Measurements from ENCODE around the gene RAD51.
A peak's percentile ranks its signal among the peaks of the same experiment; 100 is the strongest.
"Not testable (repeated sequence)": the region's sequence is repeated elsewhere in the genome, so short reads cannot be mapped to it uniquely, and the experiment has no call there.

RAD51 gene

DNA sequence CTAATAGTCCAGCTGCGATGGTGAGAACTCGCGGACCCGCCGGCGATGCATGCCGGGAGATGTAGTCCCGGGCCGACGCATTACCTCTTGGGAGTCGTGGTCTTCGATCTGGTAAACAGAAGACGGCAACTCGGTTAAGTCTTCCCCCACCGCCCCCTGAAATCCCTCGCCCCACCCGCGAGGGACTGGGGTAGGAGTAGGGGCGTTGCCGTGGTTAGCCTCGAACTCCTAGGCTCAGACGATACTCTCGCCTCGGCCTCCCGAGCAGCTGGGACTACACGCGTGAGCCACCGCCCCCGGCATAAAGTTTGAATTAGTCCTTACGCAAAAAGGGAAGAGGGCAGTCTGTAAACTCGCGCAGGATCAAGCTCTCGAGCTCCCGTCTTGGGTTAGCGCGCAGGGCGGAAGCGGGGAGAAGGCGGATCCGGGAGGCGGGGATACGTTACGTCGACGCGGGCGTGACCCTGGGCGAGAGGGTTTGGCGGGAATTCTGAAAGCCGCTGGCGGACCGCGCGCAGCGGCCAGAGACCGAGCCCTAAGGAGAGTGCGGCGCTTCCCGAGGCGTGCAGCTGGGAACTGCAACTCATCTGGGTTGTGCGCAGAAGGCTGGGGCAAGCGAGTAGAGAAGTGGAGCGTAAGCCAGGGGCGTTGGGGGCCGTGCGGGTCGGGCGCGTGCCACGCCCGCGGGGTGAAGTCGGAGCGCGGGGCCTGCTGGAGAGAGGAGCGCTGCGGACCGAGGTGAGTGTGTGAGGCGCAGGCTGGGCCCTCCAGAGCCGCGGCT is at the start of gene RAD51:
TSS of gene RAD51 (plus strand) at position 487 of the 781 bp plus-strand sequence. CDS start 3,585 bp downstream, outside the sequence.
- H3K4me1 Mint-ChIP-seq (ENCODE audit: low read depth), result peaks cover 25% of the 10 kb centered on the region
- peak within 1 kb of the TSS; percentile 89 for H3K27ac Mint-ChIP-seq
- intact Hi-C loops (cut with micrococcal nuclease), result loop anchor here (2.0 kb wide), 1 partner anchor 100 kb away; the partner anchor contains the start of gene KNL1
- H3K36me3 Mint-ChIP-seq (ENCODE audit: low read depth), result peaks cover 23% of the 10 kb centered on the region
- no peaks in the 10 kb centered on the region for H3K9me3 Mint-ChIP-seq
- H3K4me3 Mint-ChIP-seq, result peak within 1 kb of the TSS; percentile 98
- H3K27me3 Mint-ChIP-seq, result no peaks in the 10 kb centered on the region

DNA sequence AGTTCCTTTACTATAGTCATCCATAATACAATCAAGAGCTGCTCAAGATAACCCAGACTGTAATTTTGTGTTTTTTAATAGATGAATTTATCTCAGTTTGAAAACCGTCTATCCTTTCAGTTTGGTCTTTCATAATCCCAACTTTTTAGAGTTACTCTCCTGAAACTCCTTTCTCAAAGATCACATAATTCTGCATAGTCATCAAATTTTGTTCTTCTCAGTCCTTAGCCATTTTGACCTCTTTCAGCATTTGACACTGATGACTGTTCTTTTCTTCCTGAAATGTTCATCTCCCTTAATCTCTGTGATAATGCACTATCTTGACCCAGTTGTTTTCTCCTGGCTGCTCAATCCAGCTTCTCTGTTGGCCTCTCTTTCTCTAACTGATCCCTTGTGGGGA is 47.5 kb upstream of the RAD51 start:
- Mint-ChIP-seq H3K27ac (no peak overlapping the region), H3K4me3 (no peak overlapping the region), H3K9me3 (no peaks in the 10 kb centered on the region), H3K4me1 (ENCODE audit: low read depth) (no peaks in the 10 kb centered on the region), H3K36me3 (ENCODE audit: low read depth) (peaks cover 6% of the 10 kb centered on the region), H3K27me3 (no peaks in the 10 kb centered on the region)
- intact Hi-C loops (cut with micrococcal nuclease), result no loop called here

DNA sequence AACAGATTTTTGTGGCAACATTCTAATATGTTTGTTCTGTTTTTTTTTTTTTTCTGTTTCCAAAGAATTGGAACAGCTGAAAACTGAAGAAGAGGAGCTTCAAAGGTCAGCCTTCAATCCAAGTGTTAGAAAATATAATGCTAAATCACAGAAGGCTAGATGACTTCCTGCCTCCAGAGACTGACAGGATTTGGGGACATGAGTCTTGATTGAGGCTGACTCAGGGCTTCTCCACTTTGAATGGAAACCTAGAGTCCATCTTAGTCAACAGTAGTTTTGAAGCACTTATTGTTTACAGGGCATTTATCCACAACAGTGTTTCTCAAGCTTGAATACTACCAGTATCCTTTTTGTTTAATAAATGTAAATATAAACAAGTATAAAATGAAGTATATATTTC is 44.5 kb upstream of the RAD51 start:
- no peaks in the 10 kb centered on the region for H3K27me3 Mint-ChIP-seq
- intact Hi-C loops (cut with micrococcal nuclease), result no loop called here
- peaks cover 6% of the 10 kb centered on the region for H3K36me3 Mint-ChIP-seq (ENCODE audit: low read depth)
- H3K4me3 Mint-ChIP-seq, result no peak overlapping the region
- no peaks in the 10 kb centered on the region for H3K4me1 Mint-ChIP-seq (ENCODE audit: low read depth)
- no peak overlapping the region for H3K27ac Mint-ChIP-seq
- no peaks in the 10 kb centered on the region for H3K9me3 Mint-ChIP-seq

DNA sequence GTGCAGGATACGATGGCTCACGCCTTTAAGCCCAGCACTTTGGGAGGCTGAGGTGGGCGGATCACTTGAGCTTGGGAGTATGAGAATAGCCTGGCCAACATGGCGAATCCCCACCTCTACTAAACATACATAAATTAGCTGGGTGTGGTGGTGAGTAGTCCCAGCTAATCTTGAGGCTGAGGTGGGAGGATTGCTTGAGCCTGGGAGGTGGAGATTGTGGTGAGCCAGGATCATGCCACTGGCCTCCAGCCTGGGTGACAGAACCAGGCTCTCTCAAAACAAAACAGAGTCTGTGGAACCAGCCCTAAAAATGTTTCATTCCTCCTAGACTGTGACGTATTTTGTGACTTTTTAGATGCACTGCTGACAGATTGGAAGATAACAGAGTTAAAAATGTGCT is 34.3 kb upstream of the RAD51 start:
- peaks cover 4% of the 10 kb centered on the region for H3K4me1 Mint-ChIP-seq (ENCODE audit: low read depth)
- no peak overlapping the region for H3K27ac Mint-ChIP-seq
- H3K4me3 Mint-ChIP-seq, result no peak overlapping the region
- no peaks in the 10 kb centered on the region for H3K27me3 Mint-ChIP-seq
- intact Hi-C loops (cut with micrococcal nuclease), result no loop called here
- H3K9me3 Mint-ChIP-seq, result no peaks in the 10 kb centered on the region
- H3K36me3 Mint-ChIP-seq (ENCODE audit: low read depth), result peaks cover 7% of the 10 kb centered on the region

DNA sequence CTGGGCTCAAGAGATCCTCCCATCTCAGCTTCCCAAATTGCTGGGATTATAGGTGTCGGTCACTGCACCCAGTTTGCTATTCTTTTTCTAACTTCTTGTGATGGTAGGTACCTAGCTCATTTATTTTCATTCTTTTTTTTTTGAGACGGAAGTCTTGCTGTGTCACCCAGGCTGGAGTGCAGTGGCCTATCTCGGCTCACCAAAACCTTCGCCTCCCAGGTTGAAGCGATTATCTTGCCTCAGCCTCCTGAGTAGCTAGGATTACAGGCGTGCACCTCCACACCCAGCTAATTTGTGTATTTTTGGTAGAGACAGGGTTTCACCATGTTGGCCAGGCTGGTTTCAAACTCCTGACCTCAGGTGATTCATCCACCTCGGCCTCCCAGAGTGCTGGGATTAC is 30.1 kb upstream of the RAD51 start:
- no peaks in the 10 kb centered on the region for H3K4me1 Mint-ChIP-seq (ENCODE audit: low read depth)
- intact Hi-C loops (cut with micrococcal nuclease), result no loop called here
- H3K9me3 Mint-ChIP-seq, result no peaks in the 10 kb centered on the region

DNA sequence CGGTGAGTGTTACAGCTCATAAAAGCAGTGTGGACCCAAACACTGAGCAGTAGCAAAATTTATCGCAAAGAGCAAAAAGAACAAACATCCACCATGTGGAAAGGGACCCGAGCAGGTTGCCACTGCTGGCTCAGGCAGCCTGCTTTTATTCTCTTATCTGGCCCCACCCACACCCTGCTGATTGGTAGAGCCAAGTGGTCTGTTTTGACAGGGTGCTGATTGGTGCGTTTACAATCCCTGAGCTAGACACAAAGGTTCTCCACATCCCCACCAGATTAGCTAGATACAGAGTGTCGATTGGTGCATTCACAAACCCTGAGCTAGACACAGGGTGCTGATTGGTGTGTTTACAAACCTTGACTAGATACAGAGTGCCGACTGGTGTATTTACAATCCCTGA is 18.7 kb upstream of the RAD51 start:
- H3K9me3 Mint-ChIP-seq; H3K4me3 Mint-ChIP-seq; H3K27ac Mint-ChIP-seq; H3K27me3 Mint-ChIP-seq; H3K36me3 Mint-ChIP-seq (ENCODE audit: low read depth); H3K4me1 Mint-ChIP-seq (ENCODE audit: low read depth): not testable (repeated sequence)
- intact Hi-C loops (cut with micrococcal nuclease), result loop anchor here (5.0 kb wide), 2 partner anchors 106 to 216 kb away; partner anchors contain the start of gene VPS18

More for the DNA sequence above, 30.1 kb upstream of the RAD51 start:
- H3K27ac Mint-ChIP-seq, result no peak overlapping the region
- peaks cover under 1% of the 10 kb centered on the region for H3K36me3 Mint-ChIP-seq (ENCODE audit: low read depth)
- H3K4me3 Mint-ChIP-seq, result no peak overlapping the region
- H3K27me3 Mint-ChIP-seq, result no peaks in the 10 kb centered on the region

DNA sequence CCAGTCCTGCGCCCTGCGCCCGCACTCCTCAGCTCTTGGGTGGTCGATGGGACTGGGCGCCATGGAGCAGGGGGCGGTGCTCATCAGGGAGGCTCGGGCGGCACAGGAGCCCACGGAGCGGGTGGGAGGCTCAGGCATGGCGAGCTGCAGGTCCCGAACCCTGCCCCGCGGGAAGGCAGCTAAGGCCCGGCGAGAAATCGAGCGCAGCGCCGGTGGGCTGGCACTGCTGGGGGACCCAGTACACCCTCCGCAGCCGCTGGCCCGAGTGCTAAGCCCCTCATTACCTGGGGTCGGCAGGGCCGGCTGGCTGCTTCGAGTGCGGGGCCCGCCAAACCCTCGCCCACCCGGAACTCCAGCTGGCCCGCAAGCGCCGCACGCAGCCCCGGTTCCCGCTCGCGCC is 18.1 kb upstream of the RAD51 start:
- H3K4me1 Mint-ChIP-seq (ENCODE audit: low read depth); H3K9me3 Mint-ChIP-seq; H3K4me3 Mint-ChIP-seq; H3K36me3 Mint-ChIP-seq (ENCODE audit: low read depth); H3K27ac Mint-ChIP-seq; H3K27me3 Mint-ChIP-seq: not testable (repeated sequence)
- intact Hi-C loops (cut with micrococcal nuclease), result loop anchor here (5.0 kb wide), 2 partner anchors 105 to 215 kb away; partner anchors contain the start of gene VPS18

DNA sequence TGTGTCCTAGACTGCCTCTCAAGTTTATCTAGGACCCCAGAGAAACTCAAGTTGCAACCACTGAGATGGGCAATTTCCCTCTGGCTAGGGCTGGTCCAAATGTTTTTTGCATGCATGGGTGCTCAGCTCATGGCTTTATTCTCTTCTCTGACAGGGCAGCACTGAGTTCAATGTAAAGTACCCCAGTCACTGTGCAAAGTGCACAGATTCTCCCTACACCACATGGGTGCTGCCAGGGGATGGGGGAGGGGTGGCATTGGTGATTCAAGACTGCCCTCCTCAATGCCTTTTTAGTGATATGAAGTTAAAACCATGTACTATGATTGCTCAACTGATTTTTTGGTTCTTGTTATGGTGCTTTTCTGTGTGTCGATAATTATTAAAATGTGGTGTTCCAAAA is 14.8 kb upstream of the RAD51 start:
- Mint-ChIP-seq H3K4me1 (ENCODE audit: low read depth) (peaks cover 6% of the 10 kb centered on the region), H3K36me3 (ENCODE audit: low read depth) (no peaks in the 10 kb centered on the region), H3K27ac (no peak overlapping the region), H3K9me3 (no peaks in the 10 kb centered on the region), H3K4me3 (no peak overlapping the region), H3K27me3 (no peaks in the 10 kb centered on the region)
- intact Hi-C loops (cut with micrococcal nuclease), result no loop called here

DNA sequence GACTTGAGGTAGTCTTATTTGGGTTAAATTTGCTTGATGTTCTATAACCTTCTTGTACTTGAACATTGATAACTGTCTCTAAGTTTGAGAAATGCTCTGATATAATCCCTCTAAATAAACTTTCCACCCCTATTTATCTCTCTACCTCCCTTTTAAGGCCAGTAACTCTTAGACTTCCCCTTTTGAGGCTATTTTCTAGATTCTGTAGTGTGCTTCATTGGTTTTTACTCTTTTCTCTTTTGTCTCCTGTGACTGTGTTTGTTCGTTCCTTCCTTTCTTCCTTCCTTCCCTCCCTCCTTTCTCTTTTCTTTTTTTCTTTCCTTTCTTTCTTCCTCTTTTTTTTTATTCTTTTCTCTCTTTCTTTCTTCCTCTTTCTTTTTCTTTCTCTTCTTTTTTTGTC is 14.0 kb upstream of the RAD51 start:
- H3K27ac Mint-ChIP-seq; H3K4me1 Mint-ChIP-seq (ENCODE audit: low read depth); intact Hi-C loops (cut with micrococcal nuclease): not testable (repeated sequence)

DNA sequence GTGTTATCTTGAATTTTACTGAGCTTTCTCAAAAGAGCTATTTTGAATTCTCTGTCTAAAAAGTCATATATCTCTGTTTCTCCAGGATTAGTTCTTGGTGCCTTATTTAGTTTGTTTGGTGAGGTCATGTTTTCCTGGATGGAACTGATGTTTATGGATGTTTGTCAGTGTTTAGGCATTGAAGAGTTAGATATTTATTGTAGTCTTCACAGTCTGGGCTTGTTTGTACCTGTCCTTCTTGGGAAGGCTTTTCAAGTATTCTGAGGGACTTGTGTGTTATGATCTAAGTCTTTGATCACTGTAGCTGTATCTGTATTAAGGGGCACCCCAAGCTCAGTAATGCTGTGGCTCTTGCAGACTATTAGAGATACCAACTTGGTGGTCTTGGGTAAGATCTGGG is 10.6 kb upstream of the RAD51 start:
- Mint-ChIP-seq H3K27ac (no peak overlapping the region), H3K27me3 (no peaks in the 10 kb centered on the region), H3K9me3 (no peaks in the 10 kb centered on the region), H3K4me3 (no peak overlapping the region), H3K36me3 (ENCODE audit: low read depth) (no peaks in the 10 kb centered on the region), H3K4me1 (ENCODE audit: low read depth) (no peaks in the 10 kb centered on the region)
- intact Hi-C loops (cut with micrococcal nuclease), result no loop called here

More for the DNA sequence above, 14.0 kb upstream of the RAD51 start:
- not testable (repeated sequence) for H3K4me3 Mint-ChIP-seq; H3K27me3 Mint-ChIP-seq; H3K36me3 Mint-ChIP-seq (ENCODE audit: low read depth); H3K9me3 Mint-ChIP-seq

DNA sequence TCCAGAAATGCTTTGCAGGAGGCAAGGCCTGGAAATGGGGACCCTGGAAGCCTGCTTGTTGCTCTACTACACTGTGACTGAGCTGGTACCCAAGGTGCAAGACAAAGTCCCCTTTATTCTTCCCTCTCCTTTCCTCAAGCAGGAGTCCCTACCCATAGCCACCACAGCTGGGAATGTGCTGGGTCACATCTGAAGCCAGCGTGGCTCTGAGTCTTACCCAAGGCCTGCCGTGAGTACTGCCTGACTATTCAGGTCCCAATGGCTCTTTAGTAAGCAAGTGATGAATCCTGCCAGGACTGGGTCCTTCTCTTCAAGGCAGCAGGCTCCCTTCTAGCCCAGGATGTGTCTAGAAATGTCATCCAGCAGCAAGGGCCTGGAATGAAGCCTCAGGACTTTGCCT is 9.6 kb upstream of the RAD51 start:
- H3K4me1 Mint-ChIP-seq (ENCODE audit: low read depth), result no peaks in the 10 kb centered on the region
- intact Hi-C loops (cut with micrococcal nuclease), result no loop called here
- H3K4me3 Mint-ChIP-seq, result no peak overlapping the region
- H3K27ac Mint-ChIP-seq, result no peak overlapping the region
- H3K9me3 Mint-ChIP-seq, result no peaks in the 10 kb centered on the region
- H3K36me3 Mint-ChIP-seq (ENCODE audit: low read depth), result no peaks in the 10 kb centered on the region
- H3K27me3 Mint-ChIP-seq, result no peaks in the 10 kb centered on the region

DNA sequence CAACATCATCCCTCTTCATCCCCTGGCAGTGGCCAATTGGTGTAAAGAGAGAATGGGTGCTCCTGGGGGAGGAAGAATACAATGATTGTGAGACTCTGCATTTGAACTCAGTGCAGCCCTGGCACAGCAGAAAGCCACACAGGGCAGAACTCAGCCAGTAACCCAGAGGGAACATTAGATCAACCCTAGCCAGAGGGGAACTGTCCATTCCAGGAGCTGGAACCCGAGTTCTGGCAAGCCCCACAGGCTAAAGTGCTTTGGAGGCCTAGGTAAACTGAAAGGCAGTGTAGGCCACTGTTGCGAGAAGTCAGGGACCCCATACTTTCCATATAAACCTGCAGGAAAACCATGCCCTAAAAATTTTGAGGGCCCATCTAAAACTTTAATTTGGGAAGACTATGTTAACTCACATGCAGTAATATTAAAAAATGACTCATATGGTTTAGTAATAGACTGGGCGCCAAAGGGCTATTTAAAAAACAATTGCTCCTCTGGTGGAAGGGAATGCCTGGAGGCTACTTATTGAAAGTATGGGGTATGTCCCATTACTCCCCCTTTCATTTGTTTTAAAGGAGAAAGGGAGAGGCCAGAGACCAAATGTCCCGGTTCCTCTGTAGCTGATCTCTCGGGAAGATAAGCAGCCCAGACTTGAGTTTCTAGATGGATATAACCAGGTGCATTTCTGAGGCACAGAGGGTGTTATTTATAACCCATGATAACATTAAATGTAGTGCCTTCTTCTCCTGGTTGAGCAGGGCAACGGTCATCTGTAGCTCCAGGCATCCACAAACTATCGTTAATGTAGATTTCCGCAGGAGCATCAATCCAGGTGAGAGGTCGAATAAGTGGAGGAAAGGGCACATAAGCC is 5.8 kb upstream of the RAD51 start:
- Mint-ChIP-seq H3K27me3 (no peaks in the 10 kb centered on the region), H3K4me1 (ENCODE audit: low read depth) (peaks cover 8% of the 10 kb centered on the region), H3K4me3 (no peak overlapping the region), H3K36me3 (ENCODE audit: low read depth) (peaks cover 11% of the 10 kb centered on the region), H3K9me3 (no peaks in the 10 kb centered on the region), H3K27ac (no peak overlapping the region)
- intact Hi-C loops (cut with micrococcal nuclease), result no loop called here

DNA sequence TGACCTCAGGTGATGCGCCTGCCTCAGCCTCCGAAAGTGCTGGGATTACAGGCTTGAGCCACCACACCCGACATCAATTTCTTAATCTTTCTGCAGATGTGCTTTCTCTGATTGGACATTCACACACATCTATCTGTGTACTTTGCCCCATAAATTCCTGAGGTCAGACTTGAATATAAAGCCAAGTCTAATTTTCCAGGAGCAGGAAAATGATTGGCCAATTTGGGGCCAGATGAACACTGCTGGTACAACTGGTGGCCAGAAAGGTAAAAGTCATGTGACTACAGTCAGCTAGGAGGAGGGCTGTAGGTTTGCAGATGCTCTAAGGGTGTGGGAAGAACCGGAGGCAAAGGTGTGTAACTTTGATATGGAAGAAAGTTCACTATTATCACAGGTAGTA is 3.2 kb upstream of the RAD51 start:
- H3K27ac Mint-ChIP-seq, result no peak overlapping the region
- H3K27me3 Mint-ChIP-seq, result no peaks in the 10 kb centered on the region
- H3K4me1 Mint-ChIP-seq (ENCODE audit: low read depth), result peaks cover 25% of the 10 kb centered on the region
- no peaks in the 10 kb centered on the region for H3K9me3 Mint-ChIP-seq
- peaks cover 23% of the 10 kb centered on the region for H3K36me3 Mint-ChIP-seq (ENCODE audit: low read depth)
- intact Hi-C loops (cut with micrococcal nuclease), result no loop called here
- H3K4me3 Mint-ChIP-seq, result no peak overlapping the region
